HEK293 (cell line): ENCODE measurements around the gene CHI3L1.

Experiments
- CTCF ChIP-seq: fragments of 450-650 bp; formaldehyde crosslinking; IDR thresholded peaks from 2 replicates; pipeline ENCODE4 v1.5.1; 2016; ENCODE audit warnings: missing biosample characterization, missing genetic modification characterization
- KLF1 ChIP-seq: fragments of 450-650 bp; formaldehyde crosslinking; IDR thresholded peaks from 2 replicates; pipeline ENCODE4 v1.5.1; 2016; ENCODE audit warnings: missing biosample characterization, missing genetic modification characterization
- MYNN ChIP-seq: fragments of 450-650 bp; formaldehyde crosslinking; IDR thresholded peaks from 2 replicates; pipeline ENCODE4 v1.5.1; 2016; ENCODE audit warnings: missing biosample characterization, missing genetic modification characterization, borderline replicate concordance
- YY1 ChIP-seq: fragments of 450-650 bp; formaldehyde crosslinking; IDR thresholded peaks from 2 replicates; pipeline ENCODE4 v1.5.1; 2018; ENCODE audit warnings: missing biosample characterization, missing genetic modification characterization
- ZIC2 ChIP-seq: fragments of 450-650 bp; formaldehyde crosslinking; IDR thresholded peaks from 2 replicates; pipeline ENCODE4 v1.5.1; 2016; ENCODE audit warnings: missing biosample characterization, missing genetic modification characterization
- ZNF280D ChIP-seq: fragments of 450-650 bp; formaldehyde crosslinking; IDR thresholded peaks from 2 replicates; pipeline ENCODE4 v1.5.1; 2016; ENCODE audit warnings: missing biosample characterization, missing genetic modification characterization
- ZNF292 ChIP-seq: fragments of 450-650 bp; formaldehyde crosslinking; IDR thresholded peaks from 2 replicates; pipeline ENCODE4 v1.5.1; 2016; ENCODE audit warnings: low read depth, missing biosample characterization, missing genetic modification characterization, borderline replicate concordance
- ZNF362 ChIP-seq: fragments of 450-650 bp; formaldehyde crosslinking; IDR thresholded peaks from 2 replicates; pipeline ENCODE4 v1.5.1; 2016; ENCODE audit warnings: missing biosample characterization, missing genetic modification characterization
- ZNF423 ChIP-seq: fragments of 450-650 bp; formaldehyde crosslinking; IDR thresholded peaks from 2 replicates; pipeline ENCODE4 v1.5.1; 2016; ENCODE audit warnings: missing biosample characterization, missing genetic modification characterization
- ZNF600 ChIP-seq: fragments of 450-650 bp; formaldehyde crosslinking; IDR thresholded peaks from 2 replicates; pipeline ENCODE4 v1.5.1; 2016; ENCODE audit warnings: missing biosample characterization, missing genetic modification characterization
- ZNF701 ChIP-seq: fragments of 450-650 bp; formaldehyde crosslinking; IDR thresholded peaks from 2 replicates; pipeline ENCODE4 v1.5.1; 2016; ENCODE audit warnings: missing biosample characterization, missing genetic modification characterization
- ZNF830 ChIP-seq: fragments of 450-650 bp; IDR thresholded peaks from 2 replicates; pipeline ENCODE4 v1.5.0; 2018; ENCODE audit warnings: missing biosample characterization, missing genetic modification characterization, low read depth, mild to moderate bottlenecking, moderate library complexity
- ZNF843 ChIP-seq: fragments of 450-650 bp; formaldehyde crosslinking; IDR thresholded peaks from 2 replicates; pipeline ENCODE4 v1.5.1; 2016; ENCODE audit warnings: missing biosample characterization, missing genetic modification characterization
- ZSCAN16 ChIP-seq: fragments of 450-650 bp; formaldehyde crosslinking; IDR thresholded peaks from 2 replicates; pipeline ENCODE4 v1.5.1; 2016; ENCODE audit warnings: missing biosample characterization, missing genetic modification characterization

- TF ChIP-seq ZNF600 (no peak), YY1 (tag by site-specific recombination) (no peak), MYNN (tag by site-specific recombination) (no peak), ZNF423 (tag by site-specific recombination) (no peak), ZIC2 (no peak), ZNF843 (tag by site-specific recombination) (no peak), CTCF (no peak), ZNF280D (tag by site-specific recombination) (no peak), ZNF362 (no peak), ZSCAN16 (tag by site-specific recombination) (no peak), ZNF701 (tag by site-specific recombination) (no peak), ZNF292 (no peak), ZNF830 (tag by site-specific recombination) (no peak), KLF1 (tag by site-specific recombination) (no peak)
These were observed 37.9 kb downstream of the CHI3L1 start for GRCh38 chr1:203148579-203148978.
